Activated CD4-positive, CD25-positive, alpha-beta regulatory T cell (primary cell): ENCODE results near the gene UVRAG.
"Not testable (repeated sequence)": the region's sequence is repeated elsewhere in the genome, so short reads cannot be mapped to it uniquely, and the experiment has no call there.

Experiments
- DNase-seq, 4 experiments: peaks; one replicate each; lab custom pipeline; 2025; lab: John Stamatoyannopoulos, UW

UVRAG gene

DNA sequence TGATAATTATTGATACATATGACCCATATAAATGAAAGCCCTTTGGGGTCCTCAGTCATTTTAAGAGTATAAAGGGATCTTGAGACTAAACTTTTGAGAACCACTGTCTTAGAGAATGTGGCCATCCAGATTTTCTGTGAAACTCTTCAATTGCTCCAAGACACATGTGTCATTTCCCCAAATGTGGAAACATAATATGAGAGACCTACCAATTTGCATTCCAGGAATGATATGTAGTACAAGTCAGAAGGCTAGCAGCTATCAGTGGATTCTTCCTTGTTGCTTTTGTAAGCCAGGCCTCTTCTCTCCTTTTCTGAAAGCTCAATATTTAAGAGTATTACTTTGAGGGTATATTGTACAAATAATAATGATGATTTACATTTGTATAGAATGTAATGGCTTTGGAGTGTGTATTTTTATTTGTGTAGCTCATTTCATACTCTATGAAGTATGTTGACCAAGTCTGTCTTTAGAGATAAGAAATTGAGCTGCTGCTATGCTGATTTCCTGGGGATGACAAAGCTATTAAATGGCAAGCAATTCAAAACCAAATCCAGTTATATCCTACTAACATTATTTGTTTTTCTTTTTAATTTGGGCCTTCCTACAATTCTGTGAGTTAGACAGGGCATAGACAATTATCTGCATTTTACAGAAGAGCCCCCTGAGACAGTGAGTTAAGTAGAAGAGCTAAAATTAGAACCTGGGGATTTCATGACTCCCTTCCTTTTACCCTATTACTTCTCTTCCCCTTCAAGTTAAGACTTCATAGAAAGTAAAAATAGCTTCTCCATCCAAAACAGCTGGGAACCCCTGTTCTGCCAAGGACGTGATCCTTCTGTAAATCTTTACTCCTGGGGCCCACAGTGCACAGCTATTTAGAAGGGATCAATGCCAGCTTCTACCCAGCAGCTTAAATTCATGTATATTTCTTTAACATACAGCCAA lies 259.4 kb downstream of the UVRAG start:
- DNase-seq, result no peak

DNA sequence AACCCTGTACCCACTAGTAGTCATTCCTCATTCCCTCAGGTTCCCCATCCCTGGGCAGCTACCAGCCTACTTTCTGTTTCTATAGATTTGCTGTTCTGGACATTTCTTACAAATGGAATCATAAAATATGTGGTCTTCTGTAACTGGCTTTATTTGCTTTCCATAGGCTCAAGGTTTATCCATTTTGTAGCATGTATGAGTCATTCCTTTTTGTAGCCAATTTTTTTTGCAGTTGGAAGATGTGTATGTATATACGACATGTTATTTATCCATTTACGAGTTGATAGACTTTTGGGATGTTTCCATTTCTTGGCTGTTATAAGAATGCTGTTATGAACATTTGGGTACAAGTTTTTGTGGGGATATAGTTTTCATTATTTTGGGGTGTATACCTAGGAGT lies 260.7 kb downstream of the UVRAG start:
- DNase-seq, result no peak

DNA sequence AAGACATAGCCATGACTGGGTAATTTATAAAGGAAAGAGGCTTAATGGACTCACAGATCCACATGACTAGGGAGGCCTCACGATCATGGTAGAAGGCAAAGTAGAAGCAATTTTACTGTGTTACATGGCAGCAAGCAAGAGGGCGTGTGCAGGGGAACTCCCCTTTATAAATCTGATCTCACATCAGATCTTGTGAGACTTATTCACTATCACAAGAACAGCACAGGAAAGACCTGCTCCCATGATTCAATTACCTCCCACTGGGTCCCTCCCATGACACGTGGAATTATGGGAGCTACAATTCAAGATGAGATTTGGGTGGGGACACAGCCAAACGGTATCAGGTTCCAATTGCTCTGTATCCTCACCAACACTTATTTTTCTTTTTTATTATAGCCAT lies 261.2 kb downstream of the UVRAG start:
- not testable (repeated sequence) for DNase-seq

DNA sequence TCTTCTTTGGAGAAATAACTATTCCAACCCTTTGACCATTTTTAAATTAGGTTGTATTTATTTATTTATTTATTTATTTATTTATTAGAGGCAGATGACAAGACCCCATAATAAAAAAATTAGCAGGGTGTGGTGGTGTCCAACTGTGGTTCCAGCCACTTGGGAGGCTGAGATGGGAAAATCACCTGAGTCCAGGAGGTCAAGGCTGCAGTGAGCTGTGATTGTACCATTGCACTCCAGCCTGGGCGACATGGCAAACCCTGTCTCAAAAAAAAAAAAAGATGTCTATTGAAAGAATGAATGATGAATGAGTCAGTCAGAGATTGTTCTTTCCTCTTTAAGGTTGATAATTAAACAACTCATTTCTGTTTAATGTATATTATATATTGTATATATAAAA lies 261.7 kb downstream of the UVRAG start:
- no peak for DNase-seq

DNA sequence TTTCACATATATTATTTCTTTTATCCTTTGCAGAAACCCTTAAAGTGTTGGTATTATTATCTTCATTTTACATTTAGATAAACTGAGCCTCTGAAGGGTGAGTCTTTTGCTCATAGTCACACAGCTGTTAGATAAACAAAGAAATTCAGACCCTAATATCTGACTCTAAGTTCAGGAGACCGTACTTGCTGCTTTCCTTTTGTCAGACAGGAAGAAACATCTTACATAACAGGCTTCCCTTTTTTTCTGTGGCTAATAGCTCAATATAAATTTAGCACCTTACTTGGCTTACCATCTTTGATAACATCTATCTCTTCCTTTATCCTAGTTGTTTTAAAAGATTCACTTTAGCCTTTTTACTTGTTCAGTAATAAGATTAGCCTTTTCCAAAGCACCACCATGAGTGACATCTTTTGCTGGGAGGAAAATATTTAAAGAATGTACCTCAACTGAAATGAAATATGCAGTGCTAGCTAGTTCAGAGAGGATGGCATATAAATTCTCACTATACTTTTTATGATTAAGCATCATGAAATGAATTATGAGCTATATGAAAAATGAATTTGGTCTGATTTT lies 262.7 kb downstream of the UVRAG start:
- no peak for DNase-seq

DNA sequence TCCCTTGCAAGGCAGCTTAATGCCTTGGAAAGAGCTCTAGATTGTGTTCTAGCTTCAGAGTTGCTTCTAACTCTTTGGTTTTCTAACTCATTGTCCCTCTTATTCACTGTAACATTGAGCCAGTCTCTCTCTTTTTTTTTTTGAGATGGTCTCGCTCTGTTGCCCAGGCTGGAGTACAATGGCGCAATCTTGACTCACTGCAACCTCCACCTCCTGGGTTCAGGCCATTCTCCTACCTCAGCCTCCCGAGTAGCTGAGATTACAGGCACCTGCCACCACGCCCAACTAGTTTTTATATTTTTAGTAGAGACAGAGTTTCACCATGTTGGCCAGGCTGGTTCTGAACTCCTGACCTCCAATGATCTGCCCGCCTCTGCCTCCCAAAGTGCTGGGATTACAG lies 266.1 kb downstream of the UVRAG start:
- not testable (repeated sequence) for DNase-seq

DNA sequence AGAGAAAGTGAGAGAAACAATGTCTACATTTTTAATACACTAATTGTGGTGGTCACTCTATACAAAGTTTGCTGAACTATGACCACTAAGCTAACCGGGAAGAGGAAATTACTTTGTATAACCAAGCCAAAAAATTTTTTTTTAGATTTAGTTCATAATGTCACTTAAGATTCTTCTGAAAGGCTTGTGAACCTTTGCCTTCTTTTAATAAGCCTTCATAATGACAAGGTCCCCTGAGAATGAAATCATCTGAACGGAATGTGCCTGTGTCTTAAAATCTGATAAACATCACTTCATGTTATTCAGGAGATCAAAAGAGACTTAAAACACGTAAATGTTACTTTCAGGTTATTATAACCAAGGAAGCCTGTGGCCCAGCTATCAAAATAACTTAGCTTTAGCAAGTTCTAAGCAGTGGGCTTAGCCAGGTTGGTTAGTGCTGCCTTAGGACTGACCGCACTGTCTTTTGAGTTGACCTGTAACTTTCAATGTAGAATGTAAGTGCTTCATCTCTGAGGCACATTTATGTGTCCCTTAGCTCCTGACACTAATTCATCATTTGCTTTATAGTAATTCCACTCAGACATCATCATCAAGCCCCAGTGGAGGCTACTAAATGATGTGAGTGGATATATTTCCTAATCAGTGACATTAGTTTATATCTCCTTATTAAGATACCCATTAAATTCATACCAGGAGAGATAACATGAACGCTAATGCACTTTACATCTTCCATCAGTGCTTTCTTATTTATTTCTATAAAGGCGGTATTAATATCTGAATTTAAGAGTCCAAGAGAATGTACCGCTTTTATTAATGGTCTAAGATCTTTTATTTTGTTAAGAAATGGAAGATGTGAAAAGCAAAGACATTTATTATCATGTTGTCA lies 268.8 kb downstream of the UVRAG start:
- no peak for DNase-seq

DNA sequence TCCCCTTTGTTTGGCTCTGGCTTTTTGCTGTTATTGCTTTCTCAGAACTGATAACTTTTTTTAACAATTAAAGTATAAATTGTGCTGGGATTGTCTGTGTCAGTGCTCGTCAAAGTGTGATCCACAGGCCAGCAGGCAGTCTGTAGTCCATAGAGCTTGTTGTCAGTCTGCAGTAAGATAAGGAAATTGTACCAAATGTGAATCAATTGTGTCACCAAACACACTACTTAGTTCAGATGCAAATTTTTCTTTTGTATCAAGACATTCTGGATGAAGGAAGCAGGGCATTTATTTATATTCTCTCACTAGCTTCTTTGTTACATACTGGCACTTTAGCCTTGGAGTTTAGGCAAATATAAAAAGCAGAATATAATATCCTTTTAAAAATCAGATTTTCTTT lies 270.3 kb downstream of the UVRAG start:
- DNase-seq, result no peak

DNA sequence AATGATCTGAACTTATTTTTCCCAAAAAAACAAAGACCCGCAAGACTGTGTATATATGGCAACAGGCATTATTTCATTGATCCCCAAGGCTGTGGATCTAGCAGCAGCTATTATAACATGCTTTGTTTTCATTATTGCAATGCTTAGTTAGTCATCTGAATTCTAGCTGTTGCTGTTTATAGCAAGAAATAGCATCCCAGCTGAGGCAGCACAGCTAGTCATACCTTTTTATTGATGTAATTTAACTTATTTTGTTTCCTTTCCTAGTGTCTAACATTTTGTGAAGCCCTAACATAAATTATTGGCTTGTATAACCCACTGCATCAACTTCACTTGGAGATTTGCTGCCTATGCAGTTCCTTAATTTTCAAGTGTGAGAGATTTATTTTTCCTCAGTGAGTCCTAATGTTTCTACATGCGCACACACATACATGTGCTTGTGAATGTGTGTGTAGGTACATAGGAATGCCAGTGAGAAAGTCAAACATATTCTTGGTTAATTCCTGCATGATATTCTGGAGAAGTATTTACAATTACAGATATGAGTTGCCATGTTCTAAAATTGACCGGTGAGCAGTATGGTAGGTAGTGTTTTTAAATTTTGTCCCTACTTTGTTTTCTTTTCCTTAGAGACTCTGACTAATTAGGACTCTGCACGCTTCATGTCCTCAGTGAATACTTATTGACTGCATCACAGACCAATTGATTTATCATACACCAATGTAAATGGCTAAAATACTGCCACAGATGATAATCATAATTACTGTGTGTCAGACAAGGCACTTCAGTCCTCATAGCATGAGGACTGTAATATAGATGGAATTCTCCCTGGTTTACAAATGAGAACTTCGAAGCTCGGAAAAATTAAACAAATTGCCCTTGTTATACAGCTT lies 272.0 kb downstream of the UVRAG start:
- DNase-seq, result no peak

DNA sequence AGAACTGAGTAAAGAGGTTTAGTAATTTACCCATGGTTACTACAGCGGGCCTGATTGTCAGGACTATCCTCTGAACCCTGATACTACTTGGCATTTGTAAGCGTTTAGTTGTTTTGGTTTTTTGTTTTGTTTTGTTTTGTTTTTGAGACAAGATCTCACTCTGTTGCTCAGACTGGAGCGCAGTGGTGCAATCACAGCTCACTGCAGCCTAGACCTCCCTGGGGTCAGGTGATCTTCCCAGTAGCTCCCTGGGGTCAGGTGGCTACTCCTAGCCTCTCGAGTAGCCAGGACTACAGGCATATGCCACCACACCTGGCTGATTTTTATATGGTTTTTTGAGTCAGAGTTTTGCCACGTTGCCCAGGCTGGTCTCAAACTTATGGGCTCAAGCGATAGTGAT lies 272.7 kb downstream of the UVRAG start:
- DNase-seq, result no peak

DNA sequence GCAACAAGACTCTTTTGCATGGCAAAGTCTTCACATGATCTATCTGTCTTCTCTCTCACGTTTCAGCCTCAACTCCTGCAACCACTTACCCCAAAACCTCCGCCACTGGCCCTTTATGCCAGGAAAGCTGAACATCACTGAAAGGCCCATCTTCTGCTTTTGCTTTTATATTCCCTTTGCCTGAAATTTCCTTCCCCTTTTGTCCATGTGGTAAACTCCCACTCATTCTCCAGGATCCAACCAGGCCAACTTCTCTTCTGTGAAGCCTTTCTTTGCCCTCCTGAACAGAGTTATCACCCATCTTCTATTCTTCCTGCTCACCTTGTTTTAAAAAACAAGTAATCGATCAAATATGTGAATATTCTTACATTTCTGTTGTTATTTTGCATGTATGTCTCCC lies 273.5 kb downstream of the UVRAG start:
- DNase-seq, result no peak

DNA sequence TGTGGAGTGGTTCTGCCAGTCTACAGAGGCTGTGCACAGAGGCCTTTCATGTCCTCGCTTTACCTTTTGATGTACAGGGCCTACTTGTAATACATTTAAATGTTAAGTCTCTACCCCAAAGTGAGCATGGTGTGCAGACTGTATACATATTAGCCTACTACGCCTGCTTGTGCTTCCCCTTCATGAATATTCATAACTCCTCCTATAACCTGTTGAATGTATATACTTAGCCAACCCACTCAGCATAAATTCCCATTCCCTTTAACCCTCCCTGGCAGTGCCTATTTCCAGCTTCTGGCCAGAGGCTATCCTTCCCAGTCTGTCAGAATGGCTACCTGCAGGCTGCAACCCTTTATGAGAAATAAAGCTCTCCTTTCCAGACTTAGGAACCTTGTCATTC lies 275.2 kb downstream of the UVRAG start:
- DNase-seq, result no peak

DNA sequence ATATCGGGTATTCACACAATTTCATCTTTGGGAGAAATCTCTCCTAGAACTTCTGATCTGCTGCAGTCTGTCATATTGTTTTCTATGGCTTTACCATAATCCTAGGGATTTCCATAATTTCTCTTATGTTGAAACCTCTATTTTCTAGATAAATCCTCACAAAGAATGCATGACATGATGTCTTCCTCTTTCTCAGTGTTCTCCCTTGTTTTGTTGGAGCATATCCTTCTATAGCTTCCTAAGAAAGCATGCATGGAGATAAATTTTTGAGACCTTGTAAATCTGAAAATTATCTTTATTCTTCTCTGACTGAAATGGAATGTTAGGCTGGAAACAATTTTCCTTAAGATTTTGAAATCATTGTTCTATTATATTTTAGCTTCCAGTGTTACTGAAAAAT lies 275.8 kb downstream of the UVRAG start:
- DNase-seq, result no peak

DNA sequence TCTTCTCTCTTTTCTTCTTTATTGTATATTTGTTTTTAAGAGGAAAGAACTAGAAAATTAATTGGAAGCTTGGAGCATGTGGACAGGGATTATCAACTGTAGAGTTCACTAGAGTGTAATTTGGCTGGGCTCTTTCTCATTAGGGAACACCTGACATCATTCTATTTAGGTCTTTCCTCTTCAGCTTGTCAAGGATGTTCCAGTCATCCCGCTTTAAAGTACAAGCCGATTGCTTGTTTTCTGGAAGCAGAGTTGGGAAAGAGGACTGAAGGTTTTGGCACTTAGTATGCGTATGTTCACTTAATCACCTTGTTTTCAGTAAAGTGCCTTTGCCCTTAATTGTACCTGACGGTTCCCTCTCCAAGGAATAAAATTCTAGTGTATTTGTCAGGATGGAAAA lies 279.7 kb downstream of the UVRAG start:
- DNase-seq, result no peak

DNA sequence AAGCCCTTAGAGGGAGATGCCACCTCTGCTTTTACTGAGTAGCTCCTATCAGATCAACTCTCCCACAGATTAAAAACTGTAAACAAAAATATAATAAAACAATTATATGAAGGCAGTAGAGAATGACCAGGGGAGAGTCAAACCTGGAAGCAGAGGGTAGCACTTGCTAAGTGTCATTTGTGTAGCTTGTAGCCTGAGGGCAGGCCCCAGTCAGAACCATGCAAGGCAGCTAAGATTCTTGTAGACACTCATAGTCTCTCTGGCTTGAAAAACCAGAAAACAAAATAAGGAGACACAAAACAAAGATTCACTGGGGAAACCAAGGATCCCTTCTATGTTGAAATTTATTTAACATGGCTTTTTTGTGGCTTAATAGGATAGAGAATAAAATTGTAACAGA lies 280.9 kb downstream of the UVRAG start:
- DNase-seq, result no peak

DNA sequence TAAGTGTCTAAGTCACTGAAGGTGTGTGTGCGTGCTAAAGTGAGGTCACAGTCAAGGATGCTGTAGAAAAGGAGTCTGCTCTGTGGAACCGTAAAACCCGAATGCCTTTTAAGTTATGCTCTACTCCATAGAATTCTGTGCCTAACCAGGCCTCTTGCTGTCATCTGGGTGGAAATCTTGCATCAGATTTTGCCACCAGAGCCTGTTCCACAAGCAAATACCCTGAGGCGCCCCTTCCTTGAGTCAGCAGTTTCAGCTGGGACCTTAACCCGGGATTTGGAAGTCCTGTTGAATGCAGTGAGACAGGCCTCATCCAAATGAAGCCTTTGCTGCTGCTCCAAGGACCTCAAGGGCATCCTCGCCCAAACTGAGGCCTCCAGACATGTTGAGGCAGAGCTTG lies 281.5 kb downstream of the UVRAG start:
- no peak for DNase-seq

DNA sequence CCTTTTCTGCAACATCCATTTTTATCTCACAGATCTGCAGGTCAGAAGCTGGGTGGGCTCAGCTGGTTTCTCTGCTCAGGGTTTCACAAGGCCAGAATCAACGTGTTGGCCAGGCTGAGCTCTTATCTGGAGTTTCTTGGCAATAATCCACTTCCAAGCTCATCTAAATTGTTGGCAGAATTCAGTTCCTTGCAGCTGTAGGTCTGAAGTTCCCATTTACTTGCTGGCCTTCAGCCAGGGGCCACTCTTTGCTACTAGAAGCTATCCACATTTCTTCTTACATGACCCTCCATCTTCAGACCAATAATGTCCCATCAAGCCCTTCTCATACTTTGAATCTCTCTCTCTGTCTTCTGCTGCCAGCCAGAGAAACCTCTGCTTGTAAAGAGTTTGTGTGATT lies 287.8 kb downstream of the UVRAG start:
- DNase-seq, result no peak

DNA sequence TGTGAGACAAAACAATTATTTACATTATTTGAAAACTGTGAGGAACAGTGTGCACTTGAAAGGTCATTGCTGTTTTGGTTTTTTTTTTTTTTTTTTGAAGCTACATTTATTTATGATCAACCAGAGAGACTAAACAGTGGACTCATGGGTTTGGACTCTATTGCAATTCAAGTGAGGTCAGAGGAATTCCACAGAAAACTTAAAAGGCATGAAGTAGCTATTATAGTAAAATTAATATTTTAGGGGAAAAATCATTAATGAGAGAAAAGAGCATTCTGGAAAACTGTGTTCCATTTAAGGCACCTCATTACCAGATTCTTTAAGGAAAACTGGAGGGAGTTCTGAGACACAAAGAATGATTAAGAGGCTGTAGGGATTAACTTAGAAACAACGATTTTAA lies 288.4 kb downstream of the UVRAG start:
- no peak for DNase-seq

DNA sequence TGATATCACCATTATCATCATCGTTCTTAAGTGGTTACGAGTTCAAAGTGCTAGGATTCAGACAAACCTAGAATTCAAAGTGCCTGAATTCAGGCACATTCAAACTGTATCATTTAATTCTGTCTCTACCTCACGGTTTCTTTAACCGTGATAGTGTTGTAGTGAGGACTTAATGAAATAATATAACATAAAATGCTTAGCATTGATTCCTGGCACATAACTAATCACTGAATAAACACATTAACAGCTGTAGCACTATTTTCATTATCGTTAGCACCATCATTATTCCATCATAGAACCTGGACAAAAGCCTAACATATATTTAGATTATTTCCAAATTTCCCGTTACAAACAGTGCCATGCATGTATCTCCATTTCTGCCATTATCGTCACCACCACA lies 289.3 kb downstream of the UVRAG start:
- no peak for DNase-seq

DNA sequence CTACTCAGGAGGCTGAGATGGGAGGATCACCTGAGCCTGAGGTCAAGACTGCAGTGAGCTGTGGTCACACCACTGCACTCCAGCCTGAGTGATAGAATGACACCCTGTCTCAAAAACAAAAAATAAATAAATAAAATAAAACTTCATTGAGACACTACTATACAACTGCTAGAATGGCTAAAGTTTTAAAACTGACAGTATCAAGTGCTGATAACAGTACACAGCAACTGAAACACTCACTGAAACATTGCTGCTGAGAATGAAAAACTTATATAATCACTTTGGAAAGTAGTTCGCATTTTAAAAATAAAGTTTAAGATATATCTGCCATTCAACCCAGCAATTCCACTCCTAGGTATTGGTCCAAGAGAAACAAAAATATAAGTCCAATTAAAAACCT lies 290.6 kb downstream of the UVRAG start:
- no peak for DNase-seq

DNA sequence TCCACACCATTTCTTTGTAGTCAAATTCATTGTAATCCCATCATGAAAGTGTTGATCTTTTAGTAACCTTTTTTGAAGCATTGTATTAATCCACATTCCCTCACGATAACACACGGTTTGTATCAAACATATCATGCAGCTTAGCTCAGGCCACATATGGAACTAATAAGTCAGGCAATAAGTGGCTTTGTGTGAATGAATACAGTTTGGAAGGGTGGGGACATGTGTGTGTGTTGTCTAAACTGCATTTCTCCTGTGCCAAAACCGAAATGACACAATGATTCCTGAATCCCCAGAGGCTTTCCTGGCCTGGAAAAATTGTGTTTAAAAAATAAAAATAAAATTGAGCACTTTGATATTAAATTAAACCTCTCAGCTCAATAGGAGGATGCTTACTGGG lies 293.0 kb downstream of the UVRAG start:
- DNase-seq, result no peak

DNA sequence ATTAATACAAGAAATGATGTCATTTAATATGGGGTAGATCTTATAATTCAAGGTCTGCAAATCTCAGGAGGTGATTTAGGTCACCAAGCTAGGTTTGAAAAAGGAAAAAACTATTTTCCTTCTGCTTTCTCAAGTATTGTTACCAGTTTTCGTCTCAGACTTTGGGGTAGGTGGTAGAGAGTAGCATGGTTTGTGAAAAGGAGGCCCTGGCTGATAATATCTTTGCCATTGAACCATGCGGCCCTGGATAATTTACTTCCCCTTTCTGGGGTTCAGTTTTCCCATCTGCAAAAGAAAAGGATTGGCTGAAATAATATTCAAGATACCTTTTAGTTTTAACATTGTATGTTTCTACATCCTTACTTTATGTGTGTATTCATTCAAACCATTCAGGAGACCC lies 299.2 kb downstream of the UVRAG start:
- DNase-seq, result no peak
